ENCODE measurements around the gene ZSCAN1. TPM values are rescaled to one million over a fixed set of nuclear protein-coding genes. Genes with fewer than 3 reads are reported as not detected.
A peak's percentile ranks its signal among the peaks of the same experiment; 100 is the strongest.

Gene ZSCAN1
- total RNA-seq, 4 donors from 2014 or later: 0.23 TPM; not detected in 3

DNA sequence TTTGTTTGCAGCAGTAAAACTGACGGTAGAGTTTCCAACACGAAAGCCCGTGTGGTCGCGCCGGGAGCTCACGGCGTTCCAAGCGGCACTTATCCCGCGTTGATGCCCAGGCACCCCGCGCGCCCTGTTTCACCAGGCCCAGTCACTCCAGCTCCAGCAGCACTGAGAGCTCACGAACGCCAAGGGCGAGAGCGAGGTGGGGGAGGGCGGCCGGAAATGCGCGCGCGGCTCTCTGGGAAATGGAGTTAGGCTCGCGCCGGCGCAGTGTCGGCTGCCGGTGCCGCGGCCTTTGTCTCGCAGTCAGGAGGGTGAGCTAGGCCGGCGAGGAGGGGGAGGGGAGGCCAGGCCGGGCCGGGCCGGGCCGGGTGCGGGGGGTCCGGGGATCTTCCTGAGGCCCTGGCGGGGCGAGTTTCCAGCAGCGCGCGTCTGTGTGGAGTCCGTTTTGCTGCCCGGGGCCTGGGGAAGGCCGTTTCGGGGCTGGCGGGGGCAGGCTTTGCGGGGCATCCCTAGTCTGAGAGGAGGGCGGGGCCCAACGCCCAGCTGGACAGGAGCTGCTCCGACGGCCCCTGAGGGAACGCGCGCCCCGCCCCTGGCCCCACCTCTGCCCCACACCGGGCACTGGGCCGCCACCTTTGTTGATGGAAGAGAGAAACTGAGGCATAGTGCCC lies 25.3 kb downstream of the ZSCAN1 start, which contains the start of gene ZNF135:
Gene ZNF135 (plus strand): TSS at position 280 of the 668 bp plus-strand sequence. CDS start 721 bp downstream, outside the sequence.
- intact Hi-C loops (cut with DNase I; ENCODE audit: low total_unique reads): no loop called here
- DNase-seq (ENCODE audit: low spot score in 2 of 2): peak; percentile 74 to 94
- peak within 1 kb of the TSS; percentile 41 for H3K4me3 ChIP-seq (ENCODE audit: low read depth, poor library complexity, severe bottlenecking)
- WGBS, 2 donors: 1 to 2% methylated on average over 33 to 53 of the region's 62 CpGs
- TF ChIP-seq POLR2A (IDR thresholded peaks at IDR 0.05): no peak
- TF ChIP-seq, protein P1, sequence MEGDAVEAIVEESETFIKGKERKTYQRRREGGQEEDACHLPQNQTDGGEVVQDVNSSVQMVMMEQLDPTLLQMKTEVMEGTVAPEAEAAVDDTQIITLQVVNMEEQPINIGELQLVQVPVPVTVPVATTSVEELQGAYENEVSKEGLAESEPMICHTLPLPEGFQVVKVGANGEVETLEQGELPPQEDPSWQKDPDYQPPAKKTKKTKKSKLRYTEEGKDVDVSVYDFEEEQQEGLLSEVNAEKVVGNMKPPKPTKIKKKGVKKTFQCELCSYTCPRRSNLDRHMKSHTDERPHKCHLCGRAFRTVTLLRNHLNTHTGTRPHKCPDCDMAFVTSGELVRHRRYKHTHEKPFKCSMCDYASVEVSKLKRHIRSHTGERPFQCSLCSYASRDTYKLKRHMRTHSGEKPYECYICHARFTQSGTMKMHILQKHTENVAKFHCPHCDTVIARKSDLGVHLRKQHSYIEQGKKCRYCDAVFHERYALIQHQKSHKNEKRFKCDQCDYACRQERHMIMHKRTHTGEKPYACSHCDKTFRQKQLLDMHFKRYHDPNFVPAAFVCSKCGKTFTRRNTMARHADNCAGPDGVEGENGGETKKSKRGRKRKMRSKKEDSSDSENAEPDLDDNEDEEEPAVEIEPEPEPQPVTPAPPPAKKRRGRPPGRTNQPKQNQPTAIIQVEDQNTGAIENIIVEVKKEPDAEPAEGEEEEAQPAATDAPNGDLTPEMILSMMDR (IDR thresholded peaks at IDR 0.05): no peak

DNA sequence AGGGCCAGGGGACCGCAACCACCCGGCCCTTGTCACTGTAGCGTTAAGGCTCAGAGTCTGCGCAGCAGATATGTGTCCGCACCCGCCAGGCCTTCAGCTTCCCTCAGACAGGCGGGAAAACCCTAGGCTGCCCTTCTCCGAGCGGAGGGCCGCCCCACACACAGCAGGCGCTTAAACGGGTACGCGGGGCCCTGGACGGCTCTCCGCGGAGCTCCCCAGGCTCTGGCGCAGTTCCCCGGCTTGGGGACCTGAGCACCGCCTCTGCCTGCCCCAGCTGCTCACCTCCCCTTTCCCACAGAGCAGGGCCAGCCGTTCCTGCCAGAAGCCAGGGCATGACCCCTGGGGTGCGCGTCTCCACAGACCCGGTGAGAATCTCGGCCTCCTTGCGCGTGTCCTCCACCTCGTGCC lies 25.9 kb downstream of the ZSCAN1 start:
- no peak for DNase-seq (ENCODE audit: low spot score in 2 of 2)
- TF ChIP-seq, protein P1 (IDR thresholded peaks at IDR 0.05): no peak
- TF ChIP-seq POLR2A (IDR thresholded peaks at IDR 0.05): no peak
- intact Hi-C loops (cut with DNase I; ENCODE audit: low total_unique reads): no loop called here
- peak overlapping the region; percentile 41 for H3K4me3 ChIP-seq (ENCODE audit: low read depth, poor library complexity, severe bottlenecking)
- 14 to 25% methylated on average over 10 to 21 of the region's 28 CpGs for WGBS, 2 donors

DNA sequence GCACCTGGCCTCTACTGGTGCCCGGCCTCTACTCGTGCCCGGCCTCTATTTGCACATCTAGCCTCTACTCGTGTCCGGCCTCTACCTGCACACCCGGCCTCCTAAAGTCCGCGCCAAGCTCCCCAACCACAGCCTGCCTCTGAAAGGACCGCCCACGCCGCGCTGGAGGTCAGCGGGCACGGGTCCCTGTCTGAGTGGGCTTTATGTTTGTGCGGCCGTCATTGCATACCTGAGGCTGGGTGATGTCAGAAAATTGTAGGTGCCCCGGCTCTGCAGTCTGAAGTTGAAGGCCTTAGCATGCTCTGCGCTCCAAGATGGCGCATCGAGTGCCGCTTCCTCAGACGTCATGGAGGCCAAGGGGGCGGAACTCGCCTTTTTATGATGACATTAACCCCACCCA lies 26.4 kb downstream of the ZSCAN1 start:
- DNase-seq (ENCODE audit: low spot score in 2 of 2): no peak
- H3K4me3 ChIP-seq (ENCODE audit: low read depth, poor library complexity, severe bottlenecking): no peak overlapping the region
- WGBS, 2 donors: 93% methylated on average over 24 of the region's 24 CpGs
- intact Hi-C loops (cut with DNase I; ENCODE audit: low total_unique reads): no loop called here
- TF ChIP-seq POLR2A (IDR thresholded peaks at IDR 0.05): no peak
- TF ChIP-seq, protein P1 (IDR thresholded peaks at IDR 0.05): no peak

- TF ChIP-seq, protein P1 (IDR thresholded peaks at IDR 0.05): no peak
- TF ChIP-seq POLR2A (IDR thresholded peaks at IDR 0.05): no peak
- intact Hi-C loops (cut with DNase I; ENCODE audit: low total_unique reads): no loop called here
- WGBS, 2 donors: 93 to 94% methylated on average over 3 of the region's 3 CpGs
Observed at GRCh38 chr19:58063712-58064111, 29.9 kb downstream of the ZSCAN1 start.

GRCh38 chr19:58067240-58067912 lies 33.6 kb downstream of the ZSCAN1 start:
- H3K4me3 ChIP-seq (ENCODE audit: low read depth, poor library complexity, severe bottlenecking): no peak overlapping the region
- WGBS, 2 donors: 98% methylated on average over 15 of the region's 15 CpGs
- intact Hi-C loops (cut with DNase I; ENCODE audit: low total_unique reads): no loop called here
- TF ChIP-seq, protein P1 (IDR thresholded peaks at IDR 0.05): no peak
- no peak for TF ChIP-seq POLR2A (IDR thresholded peaks at IDR 0.05)
- DNase-seq (ENCODE audit: low spot score in 2 of 2): no peak

More at GRCh38 chr19:58063712-58064111, 29.9 kb downstream of the ZSCAN1 start:
- no peak for DNase-seq (ENCODE audit: low spot score in 2 of 2)
- no peak overlapping the region for H3K4me3 ChIP-seq (ENCODE audit: low read depth, poor library complexity, severe bottlenecking)
